Calu3 (cell line): ENCODE results near the gene APC2. TPM values are rescaled to one million over a fixed set of nuclear protein-coding genes. Genes with fewer than 3 reads are reported as not detected.

Source experiments
- BruUV-seq: library from RNA; stranded (reverse); fragments of 400-500 nt; replicated peaks from 2 replicates; lab custom pipeline; 2021; lab: Mats Ljungman, UMichigan
- CTCF ChIA-PET: fragments of 300-600 bp; sonication (Branson Sonifier 250); formaldehyde crosslinking; loops from one replicate; lab custom pipeline; 2022; ENCODE audit warnings: antibody characterized with exemption; lab: Charles Lee
- DNase-seq: peaks from one replicate; pipeline ENCODE4 v3.0.0; 2022
- H3K27ac Mint-ChIP-seq: one replicate; pipeline ENCODE4 v1.8.0; 2022; ENCODE audit warnings: mixed read lengths; ENCODE audit not compliant: unreplicated experiment
- H3K27me3 Mint-ChIP-seq: one replicate; pipeline ENCODE4 v1.8.0; 2022; ENCODE audit warnings: mixed read lengths; ENCODE audit not compliant: unreplicated experiment
- H3K36me3 Mint-ChIP-seq: one replicate; pipeline ENCODE4 v1.8.0; 2022; ENCODE audit warnings: mild to moderate bottlenecking, moderate library complexity, mixed read lengths; ENCODE audit not compliant: insufficient read depth, unreplicated experiment
- H3K4me1 Mint-ChIP-seq: one replicate; pipeline ENCODE4 v1.8.0; 2022; ENCODE audit warnings: mild to moderate bottlenecking, low read depth, mixed read lengths; ENCODE audit not compliant: unreplicated experiment
- H3K4me3 Mint-ChIP-seq: one replicate; pipeline ENCODE4 v1.8.0; 2022; ENCODE audit warnings: mild to moderate bottlenecking, low read depth, moderate library complexity, mixed read lengths; ENCODE audit not compliant: unreplicated experiment
- H3K9me3 Mint-ChIP-seq: one replicate; pipeline ENCODE4 v1.8.0; 2022; ENCODE audit warnings: low read depth, mixed read lengths; ENCODE audit not compliant: unreplicated experiment
- CTCF ChIP-seq: fragments of 200-600 bp; IDR thresholded peaks from one replicate; pipeline ENCODE4 v1.8.0; 2022; ENCODE audit warnings: antibody characterized with exemption; ENCODE audit not compliant: unreplicated experiment
- intact Hi-C: fragments of 100-400 bp; cut with micrococcal nuclease; formaldehyde crosslinking; loops from one replicate; pipeline ENCODE4 v1.10.0; 2022; ENCODE audit not compliant: unreplicated experiment
- total RNA-seq: library from RNA; stranded (reverse); gene quantifications from 2 replicates; pipeline ENCODE4 v1.2.3, GENCODE V29; 2022

APC2 gene
- total RNA-seq, 1 experiment from 2014 or later: 0.12 TPM

GRCh38 chr19:1520203-1520780 lies 70.4 kb downstream of the APC2 start:
- Mint-ChIP-seq H3K27ac (no peak overlapping the region), H3K36me3 (no peaks in the 10 kb centered on the region), H3K27me3 (peaks cover 16% of the 10 kb centered on the region), H3K4me1 (no peaks in the 10 kb centered on the region), H3K9me3 (no peaks in the 10 kb centered on the region), H3K4me3 (no peak overlapping the region)
- intact Hi-C loops: no loop called here
- TF ChIP-seq CTCF: no peak
- no TSS peak for BruUV-seq
- CTCF ChIA-PET: no interaction called here
- DNase-seq: peak; percentile 32

GRCh38 chr19:1521636-1522035 lies 71.7 kb downstream of the APC2 start:
- Mint-ChIP-seq H3K4me1 (peaks cover 6% of the 10 kb centered on the region), H3K36me3 (no peaks in the 10 kb centered on the region), H3K27me3 (peaks cover 29% of the 10 kb centered on the region), H3K4me3 (no peak overlapping the region), H3K27ac (no peak overlapping the region), H3K9me3 (no peaks in the 10 kb centered on the region)
- TF ChIP-seq CTCF: no peak
- CTCF ChIA-PET: interaction anchor here (0.6 kb wide), 1 partner anchor 290 kb away, joined by 5 read pairs; no protein-coding TSS in a partner anchor
- intact Hi-C loops: no loop called here
- DNase-seq: no peak
- BruUV-seq: no TSS peak

DNA sequence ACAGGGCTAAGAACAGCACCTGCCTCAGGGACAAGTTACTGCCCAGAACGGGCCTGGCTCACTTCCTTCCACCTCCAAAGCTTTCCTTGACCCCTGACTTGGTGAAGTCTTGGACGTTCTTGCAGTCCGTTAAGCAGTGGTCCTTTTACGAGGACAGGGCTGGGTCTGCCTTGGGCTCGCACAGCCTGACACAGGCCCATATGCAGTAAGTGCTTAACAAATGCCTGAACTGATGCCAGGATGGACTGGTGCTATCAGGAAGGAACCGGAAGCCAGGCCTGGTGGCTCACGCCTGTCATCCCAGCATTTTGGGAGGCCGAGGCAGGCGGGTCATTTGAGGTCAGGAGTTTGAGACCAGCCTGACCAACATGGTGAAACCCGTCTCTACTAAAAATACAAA lies 72.1 kb downstream of the APC2 start:
- no peaks in the 10 kb centered on the region for H3K36me3 Mint-ChIP-seq
- H3K27me3 Mint-ChIP-seq: peaks cover 33% of the 10 kb centered on the region
- no peak overlapping the region for H3K4me3 Mint-ChIP-seq
- no TSS peak for BruUV-seq
- intact Hi-C loops: no loop called here
- H3K4me1 Mint-ChIP-seq: peaks cover 7% of the 10 kb centered on the region
- CTCF ChIA-PET: interaction anchor here (0.6 kb wide), 1 partner anchor 289 kb away, joined by 5 read pairs; no protein-coding TSS in a partner anchor
- TF ChIP-seq CTCF: no peak
- H3K27ac Mint-ChIP-seq: no peak overlapping the region
- DNase-seq: no peak
- no peaks in the 10 kb centered on the region for H3K9me3 Mint-ChIP-seq

DNA sequence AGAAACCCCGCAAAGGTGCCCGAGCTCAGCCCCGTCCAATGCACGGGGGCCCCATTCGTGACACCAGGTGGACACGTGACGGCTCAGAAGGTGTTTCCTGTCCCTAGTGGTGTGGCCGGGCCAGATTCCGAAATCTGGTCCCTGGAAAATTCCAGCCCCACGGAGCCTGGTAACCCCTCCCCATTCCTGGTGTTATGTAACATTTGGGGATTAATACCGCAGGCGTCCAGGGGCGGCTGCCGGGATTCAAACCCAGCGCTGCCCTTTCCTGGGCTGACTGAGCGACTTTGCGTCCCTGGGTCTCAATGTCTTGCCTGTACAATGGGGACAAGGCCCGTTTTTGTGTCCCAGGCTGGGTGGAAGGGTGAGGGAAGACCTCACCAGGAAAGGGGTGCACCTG lies 72.9 kb downstream of the APC2 start:
- peaks cover 41% of the 10 kb centered on the region for H3K27me3 Mint-ChIP-seq

More for the DNA sequence above, 72.9 kb downstream of the APC2 start:
- intact Hi-C loops: no loop called here
- no peak for TF ChIP-seq CTCF
- BruUV-seq: no TSS peak
- no peaks in the 10 kb centered on the region for H3K9me3 Mint-ChIP-seq
- DNase-seq: no peak
- no peak overlapping the region for H3K4me3 Mint-ChIP-seq
- H3K4me1 Mint-ChIP-seq: peaks cover 7% of the 10 kb centered on the region
- H3K27ac Mint-ChIP-seq: no peak overlapping the region
- no peaks in the 10 kb centered on the region for H3K36me3 Mint-ChIP-seq
- CTCF ChIA-PET: no interaction called here

Other genes with a start within 250 kb of the APC2 start
- gene STK11, start 244.3 kb upstream of the APC2 start, total RNA-seq: 55.8 and 58.3 TPM in 2 replicates
- 4.2 and 5.7 TPM in 2 replicates for gene CBARP, start 212.1 kb upstream of the APC2 start, total RNA-seq
- 86.6 and 91.8 TPM in 2 replicates for gene ATP5F1D, start 208.4 kb upstream of the APC2 start, total RNA-seq
- gene MIDN, start 201.5 kb upstream of the APC2 start, total RNA-seq: 61.8 and 72.4 TPM in 2 replicates
- 102 and 112 TPM in 2 replicates for gene CIRBP, start 180.8 kb upstream of the APC2 start, total RNA-seq
- gene FAM174C, start 174.6 kb upstream of the APC2 start, total RNA-seq: 32.9 and 34.4 TPM in 2 replicates
- gene EFNA2, start 164.2 kb upstream of the APC2 start, total RNA-seq: 0.90 and 0.95 TPM in 2 replicates
- 60.3 and 67.9 TPM in 2 replicates for gene NDUFS7, start 66.2 kb upstream of the APC2 start, total RNA-seq
- 14.3 and 19.4 TPM in 2 replicates for gene GAMT, start 48.6 kb upstream of the APC2 start, total RNA-seq
- gene DAZAP1, start 42.5 kb upstream of the APC2 start, total RNA-seq: 148 and 151 TPM in 2 replicates
- gene RPS15, start 11.7 kb upstream of the APC2 start, total RNA-seq: 628 and 642 TPM in 2 replicates
- 33.7 and 33.8 TPM in 2 replicates for gene C19orf25, start 29.1 kb downstream of the APC2 start, total RNA-seq
- gene PCSK4, start 40.2 kb downstream of the APC2 start, total RNA-seq: 4.5 and 5.5 TPM in 2 replicates
- gene REEP6, start 41.1 kb downstream of the APC2 start, total RNA-seq: 13.9 and 16.2 TPM in 2 replicates
- gene ADAMTSL5, start 62.9 kb downstream of the APC2 start, total RNA-seq: 9.5 and 9.6 TPM in 2 replicates
- not detected in 2 replicates for gene PLK5, start 74.0 kb downstream of the APC2 start, total RNA-seq
- 41.4 and 42.0 TPM in 2 replicates for gene MEX3D, start 118.2 kb downstream of the APC2 start, total RNA-seq
- gene MBD3, start 142.7 kb downstream of the APC2 start, total RNA-seq: 52.2 and 65.6 TPM in 2 replicates
- 148 and 149 TPM in 2 replicates for gene UQCR11, start 155.3 kb downstream of the APC2 start, total RNA-seq
- gene TCF3, start 202.5 kb downstream of the APC2 start, total RNA-seq: 102 and 110 TPM in 2 replicates